Mesothelial cell of epicardium (in vitro differentiated cells): Measurements from ENCODE around the gene BSDC1. TPM values are rescaled to one million over a fixed set of nuclear protein-coding genes. Genes with fewer than 3 reads are reported as not detected.
A peak's percentile ranks its signal among the peaks of the same experiment; 100 is the strongest.

Experiments used
- DNase-seq, 2 experiments: peaks; one replicate each; pipeline ENCODE4 v3.0.0; 2021; ENCODE audit warnings: low spot score in 2 of 2; ENCODE audit not compliant: unreplicated experiment in 2 of 2
- H3K27ac Mint-ChIP-seq: 2 replicates; pipeline ENCODE4 v1.8.0; 2021; ENCODE audit warnings: mixed read lengths
- H3K27me3 Mint-ChIP-seq: 2 replicates; pipeline ENCODE4 v1.8.0; 2021; ENCODE audit warnings: low read depth, mixed read lengths
- H3K36me3 Mint-ChIP-seq: 2 replicates; pipeline ENCODE4 v1.8.0; 2021; ENCODE audit warnings: mixed read lengths
- H3K4me1 Mint-ChIP-seq: 2 replicates; pipeline ENCODE4 v1.8.0; 2021; ENCODE audit warnings: mixed read lengths
- H3K4me3 Mint-ChIP-seq: 2 replicates; pipeline ENCODE4 v1.8.0; 2021; ENCODE audit warnings: mild to moderate bottlenecking, moderate library complexity, mixed read lengths
- H3K9me3 Mint-ChIP-seq: 2 replicates; pipeline ENCODE4 v1.8.0; 2021; ENCODE audit warnings: mixed read lengths
- total RNA-seq: library from RNA; stranded (reverse); gene quantifications from 3 replicates; pipeline ENCODE4 v1.2.1, GENCODE V29; 2021
- TF ChIP-seq, protein P1 (sequence below): fragments of 200-600 bp; sonication (generic); IDR thresholded peaks from one replicate; pipeline ENCODE4 v1.5.0; 2021; ENCODE audit warnings: antibody characterized with exemption; ENCODE audit not compliant: unreplicated experiment

Gene BSDC1
- total RNA-seq, 1 donor from 2014 or later = 73.4 TPM

DNA sequence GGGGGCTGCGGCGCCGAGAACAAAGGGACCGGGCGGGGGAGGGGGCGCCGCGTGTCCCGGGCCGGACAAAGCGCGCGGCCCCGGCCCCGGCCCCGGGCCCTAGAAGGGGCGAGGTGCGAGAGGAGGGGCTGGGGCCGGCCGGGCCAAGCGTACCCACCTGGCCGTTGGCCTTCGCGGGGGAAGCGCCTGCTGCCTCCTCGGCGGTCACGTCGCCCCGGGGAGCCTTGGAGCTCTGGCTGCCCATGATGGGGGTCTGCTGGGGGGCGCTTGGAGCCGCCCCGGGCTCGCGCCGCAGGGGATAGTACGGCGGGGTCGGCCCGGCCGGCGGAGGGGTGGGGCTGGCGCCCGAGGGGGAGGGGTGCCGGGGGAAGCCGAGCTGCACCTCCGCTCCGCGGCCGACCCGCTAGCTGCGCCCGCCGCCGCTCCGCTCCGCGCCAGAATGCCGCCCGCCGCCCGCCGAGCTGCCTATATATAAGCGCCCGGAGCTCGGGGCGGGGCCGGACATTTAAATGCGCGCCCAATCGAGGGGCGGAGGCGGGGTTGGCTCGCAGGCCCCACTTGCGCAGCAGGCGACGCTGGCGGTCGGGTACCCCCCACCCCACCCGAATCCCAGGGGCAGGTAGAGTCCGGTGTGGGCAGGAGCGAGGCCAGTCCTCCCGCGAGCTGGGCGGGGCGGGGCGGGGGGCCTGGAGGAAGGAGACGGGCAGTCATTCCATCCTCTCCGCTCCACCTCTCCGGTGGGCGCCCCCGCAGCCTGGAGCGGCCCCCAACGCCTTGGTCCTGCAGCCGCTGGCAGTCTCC is 58.3 kb downstream of the BSDC1 start, which contains the start of gene MARCKSL1:
Gene MARCKSL1, minus strand, starts transcription at position 444 of the 801 bp plus-strand sequence. Its CDS starts 200 bp downstream, at position 244.
- peaks cover 37% of the 10 kb centered on the region for H3K4me1 Mint-ChIP-seq

DNA sequence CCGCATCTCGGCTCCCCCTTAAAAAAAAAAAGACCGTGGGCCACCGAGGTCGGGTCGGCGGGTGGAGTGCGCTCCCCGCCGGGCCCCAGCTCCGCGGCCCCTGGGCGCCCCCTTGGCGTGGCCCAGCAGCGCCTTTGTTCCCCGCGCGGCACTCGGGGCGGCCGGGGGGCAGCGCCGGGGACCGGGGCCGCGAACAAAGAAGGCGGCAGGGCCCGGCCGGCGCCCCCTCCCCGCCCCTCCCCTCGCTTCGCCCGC is 58.8 kb downstream of the BSDC1 start:
- no peak for DNase-seq
- H3K27ac Mint-ChIP-seq = no peak overlapping the region
- H3K4me3 Mint-ChIP-seq = peak overlapping the region; percentile 94
- TF ChIP-seq, protein P1, sequence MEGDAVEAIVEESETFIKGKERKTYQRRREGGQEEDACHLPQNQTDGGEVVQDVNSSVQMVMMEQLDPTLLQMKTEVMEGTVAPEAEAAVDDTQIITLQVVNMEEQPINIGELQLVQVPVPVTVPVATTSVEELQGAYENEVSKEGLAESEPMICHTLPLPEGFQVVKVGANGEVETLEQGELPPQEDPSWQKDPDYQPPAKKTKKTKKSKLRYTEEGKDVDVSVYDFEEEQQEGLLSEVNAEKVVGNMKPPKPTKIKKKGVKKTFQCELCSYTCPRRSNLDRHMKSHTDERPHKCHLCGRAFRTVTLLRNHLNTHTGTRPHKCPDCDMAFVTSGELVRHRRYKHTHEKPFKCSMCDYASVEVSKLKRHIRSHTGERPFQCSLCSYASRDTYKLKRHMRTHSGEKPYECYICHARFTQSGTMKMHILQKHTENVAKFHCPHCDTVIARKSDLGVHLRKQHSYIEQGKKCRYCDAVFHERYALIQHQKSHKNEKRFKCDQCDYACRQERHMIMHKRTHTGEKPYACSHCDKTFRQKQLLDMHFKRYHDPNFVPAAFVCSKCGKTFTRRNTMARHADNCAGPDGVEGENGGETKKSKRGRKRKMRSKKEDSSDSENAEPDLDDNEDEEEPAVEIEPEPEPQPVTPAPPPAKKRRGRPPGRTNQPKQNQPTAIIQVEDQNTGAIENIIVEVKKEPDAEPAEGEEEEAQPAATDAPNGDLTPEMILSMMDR = no peak
- no peaks in the 10 kb centered on the region for H3K9me3 Mint-ChIP-seq
- H3K36me3 Mint-ChIP-seq = peaks cover 11% of the 10 kb centered on the region
- peaks cover 37% of the 10 kb centered on the region for H3K4me1 Mint-ChIP-seq
- peaks cover 2% of the 10 kb centered on the region for H3K27me3 Mint-ChIP-seq

More for the DNA sequence above, 58.3 kb downstream of the BSDC1 start, which contains the start of gene MARCKSL1:
- TF ChIP-seq, protein P1 = no peak
- Mint-ChIP-seq H3K9me3 (no peaks in the 10 kb centered on the region), H3K27me3 (peaks cover 2% of the 10 kb centered on the region), H3K27ac (peak within 1 kb of the TSS; percentile 94), H3K4me3 (peak within 1 kb of the TSS; percentile 94), H3K36me3 (peaks cover 9% of the 10 kb centered on the region)
- DNase-seq = peak; percentile 79 to 92

DNA sequence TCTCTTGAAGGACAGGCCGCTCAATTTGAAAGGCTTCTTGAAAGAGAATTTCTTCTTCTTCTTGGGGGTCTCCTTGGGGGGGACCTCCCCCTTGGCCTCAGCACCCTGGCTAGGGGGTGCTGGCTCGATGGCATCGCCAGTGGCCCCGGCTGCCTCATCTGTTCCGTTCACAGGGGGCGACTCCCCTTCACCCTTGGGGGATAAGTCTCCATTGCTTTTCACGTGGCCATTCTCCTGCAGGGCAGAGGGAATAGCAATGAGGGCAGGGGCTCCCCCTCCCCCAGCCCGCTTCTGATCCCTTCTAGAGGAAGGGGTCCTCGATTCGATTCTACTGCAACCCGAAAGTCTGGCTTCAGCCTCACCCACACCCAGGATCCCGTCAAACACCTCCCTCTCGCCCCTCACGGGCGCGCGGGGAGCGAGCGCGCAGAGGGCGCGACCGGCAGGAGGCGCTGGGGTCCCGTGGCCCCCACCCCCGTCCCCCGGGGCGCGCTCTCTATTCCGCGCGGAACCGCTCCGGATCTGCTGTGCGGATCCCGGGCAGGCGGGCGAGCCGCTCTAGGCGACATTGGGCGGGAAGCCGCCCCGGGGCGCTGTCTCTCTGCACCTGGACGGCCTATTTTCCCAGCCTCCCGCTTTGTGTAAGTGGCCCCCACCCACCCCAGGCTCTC is 59.2 kb downstream of the BSDC1 start:
- peak; percentile 47 to 62 for DNase-seq
- Mint-ChIP-seq H3K9me3 (no peaks in the 10 kb centered on the region), H3K36me3 (peaks cover 11% of the 10 kb centered on the region), H3K27ac (peak overlapping the region; percentile 94), H3K27me3 (peaks cover 2% of the 10 kb centered on the region), H3K4me3 (peak overlapping the region; percentile 94), H3K4me1 (peaks cover 37% of the 10 kb centered on the region)
- TF ChIP-seq, protein P1 = peak; percentile 39

DNA sequence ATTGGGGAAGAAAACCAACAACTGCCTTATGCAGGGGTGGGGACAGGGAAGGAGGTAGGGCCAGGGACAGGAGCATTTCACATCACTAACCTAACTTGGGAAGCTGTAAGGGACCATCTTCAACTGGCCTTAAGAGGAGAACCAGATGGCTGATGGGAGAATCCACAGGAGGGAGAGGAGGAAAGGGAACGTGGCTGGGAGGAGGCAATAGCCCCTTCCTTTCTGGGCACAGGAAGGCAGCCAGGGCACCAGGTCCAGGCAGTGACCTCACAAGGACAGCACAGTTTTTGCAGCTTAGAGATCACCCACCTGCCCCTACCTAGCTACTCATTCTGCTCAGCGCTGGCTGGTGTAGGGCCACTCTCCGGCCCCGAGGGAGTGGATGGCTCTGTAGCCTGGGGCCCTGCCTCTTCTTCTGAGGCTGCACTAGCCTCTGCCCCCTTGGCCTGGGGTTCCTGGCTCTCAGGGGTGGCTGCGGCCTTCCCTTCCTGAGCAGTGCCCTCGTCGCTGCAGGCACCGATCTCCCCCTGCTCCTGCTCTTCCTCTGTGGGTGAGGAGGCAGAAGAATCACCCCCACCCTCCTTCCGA is 59.9 kb downstream of the BSDC1 start:
- H3K27me3 Mint-ChIP-seq = peaks cover 2% of the 10 kb centered on the region
- DNase-seq = no peak
- peak overlapping the region; percentile 94 for H3K27ac Mint-ChIP-seq
- TF ChIP-seq, protein P1 = no peak
- H3K4me3 Mint-ChIP-seq = peak overlapping the region; percentile 94
- H3K4me1 Mint-ChIP-seq = peaks cover 37% of the 10 kb centered on the region
- peaks cover 15% of the 10 kb centered on the region for H3K36me3 Mint-ChIP-seq
- no peaks in the 10 kb centered on the region for H3K9me3 Mint-ChIP-seq

DNA sequence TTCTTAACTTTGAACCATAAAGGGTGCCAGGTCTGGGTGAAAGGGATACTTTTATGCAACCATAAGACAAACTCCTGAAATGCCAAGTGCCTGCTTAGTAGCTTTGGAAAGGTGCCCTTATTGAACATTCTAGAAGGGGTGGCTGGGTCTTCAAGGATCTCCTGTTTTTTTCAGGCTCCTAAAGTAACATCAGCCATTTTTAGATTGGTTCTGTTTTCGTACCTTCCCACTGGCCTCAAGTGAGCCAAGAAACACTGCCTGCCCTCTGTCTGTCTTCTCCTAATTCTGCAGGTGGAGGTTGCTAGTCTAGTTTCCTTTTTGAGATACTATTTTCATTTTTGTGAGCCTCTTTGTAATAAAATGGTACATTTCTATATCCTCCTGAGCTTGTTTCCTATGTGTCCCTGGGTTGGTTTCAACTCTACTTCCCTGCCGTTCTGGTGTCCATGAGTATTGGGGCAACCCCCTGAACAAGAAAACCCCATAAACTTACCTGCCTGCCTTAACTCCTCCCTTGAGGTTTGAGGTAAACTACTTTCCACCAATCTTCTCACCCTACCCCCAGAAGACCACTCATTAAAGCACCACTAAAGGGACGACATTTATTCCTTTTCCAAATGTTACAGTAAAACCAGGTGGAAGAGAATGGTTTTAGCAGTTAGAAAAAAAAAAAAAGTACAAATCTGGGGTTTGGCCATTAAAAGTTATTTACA is 60.8 kb downstream of the BSDC1 start:
- Mint-ChIP-seq H3K36me3 (peaks cover 17% of the 10 kb centered on the region), H3K9me3 (no peaks in the 10 kb centered on the region), H3K27ac (peak overlapping the region; percentile 80), H3K4me1 (peaks cover 37% of the 10 kb centered on the region), H3K27me3 (peaks cover 2% of the 10 kb centered on the region), H3K4me3 (peak overlapping the region; percentile 94)
- no peak for DNase-seq
- TF ChIP-seq, protein P1 = no peak
